ENCODE results near the gene GNAT1. TPM values are rescaled to one million over a fixed set of nuclear protein-coding genes. Genes with fewer than 3 reads are reported as not detected.

The GNAT1 gene
- total RNA-seq = not detected

DNA sequence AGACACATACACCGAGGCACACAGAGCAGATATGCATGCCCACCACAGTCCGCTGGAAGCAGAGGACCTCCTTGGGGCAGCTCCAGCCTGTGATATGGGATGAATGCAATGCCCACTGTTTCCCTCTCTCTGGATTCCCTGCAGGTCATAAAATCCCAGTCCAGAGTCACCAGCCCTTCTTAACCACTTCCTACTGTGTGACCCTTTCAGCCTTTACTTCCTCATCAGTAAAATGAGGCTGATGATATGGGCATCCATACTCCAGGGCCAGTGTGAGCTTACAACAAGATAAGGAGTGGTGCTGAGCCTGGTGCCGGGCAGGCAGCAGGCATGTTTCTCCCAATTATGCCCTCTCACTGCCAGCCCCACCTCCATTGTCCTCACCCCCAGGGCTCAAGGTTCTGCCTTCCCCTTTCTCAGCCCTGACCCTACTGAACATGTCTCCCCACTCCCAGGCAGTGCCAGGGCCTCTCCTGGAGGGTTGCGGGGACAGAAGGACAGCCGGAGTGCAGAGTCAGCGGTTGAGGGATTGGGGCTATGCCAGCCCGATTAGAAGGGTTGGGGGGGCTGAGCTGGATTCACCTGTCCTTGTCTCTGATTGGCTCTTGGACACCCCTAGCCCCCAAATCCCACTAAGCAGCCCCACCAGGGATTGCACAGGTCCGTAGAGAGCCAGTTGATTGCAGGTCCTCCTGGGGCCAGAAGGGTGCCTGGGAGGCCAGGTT, at the start of gene GNAT1:
Gene GNAT1, plus strand, starts transcription at position 675 of the 725 bp plus-strand sequence. CDS start 116 bp downstream, outside the sequence.
- no peaks in the 10 kb centered on the region for H3K9me3 ChIP-seq
- peaks cover 0 to 34% (median 15%) of the 10 kb centered on the region in 3 donors for H3K4me1 ChIP-seq
- no peak for TF ChIP-seq CTCF (IDR thresholded peaks at IDR 0.05)
- TF ChIP-seq POLR2A (IDR thresholded peaks at IDR 0.05) = no peak
- TF ChIP-seq POLR2AphosphoS5 (IDR thresholded peaks at IDR 0.05) = no peak
- no peak for TF ChIP-seq EP300 (IDR thresholded peaks at IDR 0.05)
- WGBS, 2 donors (ENCODE audit: low coverage in 1 of 2) = 39% methylated on average over 5 of the region's 8 CpGs; no CpG with 5 or more reads in 1 of the 2 donors
- no peak within 1 kb of the TSS for H3K27ac ChIP-seq
- H3K4me3 ChIP-seq = no peak within 1 kb of the TSS
- no peak for ATAC-seq
- peaks cover 0 to 18% of the 10 kb centered on the region in 2 donors for H3K36me3 ChIP-seq
- H3K27me3 ChIP-seq = peaks cover 48% of the 10 kb centered on the region

- Histone ChIP-seq H3K36me3 (no peaks in the 10 kb centered on the region), H3K9me3 (no peaks in the 10 kb centered on the region), H3K4me1 (no peaks in the 10 kb centered on the region), H3K27ac (no peak overlapping the region), H3K27me3 (no peaks in the 10 kb centered on the region), H3K4me3 (no peak overlapping the region)
- TF ChIP-seq CTCF (IDR thresholded peaks at IDR 0.05) = no peak
- ATAC-seq = no peak
- 60 to 100% methylated on average over 1 of the region's 3 CpGs for WGBS, 2 donors (ENCODE audit: low coverage in 1 of 2)
These were observed 45.0 kb upstream of the GNAT1 start for GRCh38 chr3:50146316-50146901.

GRCh38 chr3:50147016-50147415, 44.4 kb upstream of the GNAT1 start:
- Histone ChIP-seq H3K27me3 (no peaks in the 10 kb centered on the region), H3K9me3 (no peaks in the 10 kb centered on the region), H3K27ac (no peak overlapping the region), H3K36me3 (no peaks in the 10 kb centered on the region), H3K4me3 (no peak overlapping the region), H3K4me1 (no peaks in the 10 kb centered on the region)
- 73 to 100% methylated on average over 2 of the region's 7 CpGs for WGBS, 2 donors (ENCODE audit: low coverage in 1 of 2)
- ATAC-seq = no peak
- TF ChIP-seq POLR2A (IDR thresholded peaks at IDR 0.05) (no peak), POLR2AphosphoS5 (IDR thresholded peaks at IDR 0.05) (no peak), CTCF (IDR thresholded peaks at IDR 0.05) (no peak), EP300 (IDR thresholded peaks at IDR 0.05) (no peak)

- Histone ChIP-seq H3K4me1 (no peaks in the 10 kb centered on the region), H3K9me3 (no peaks in the 10 kb centered on the region), H3K27me3 (no peaks in the 10 kb centered on the region), H3K36me3 (no peaks in the 10 kb centered on the region), H3K4me3 (no peak overlapping the region), H3K27ac (no peak overlapping the region)
- ATAC-seq = no peak
- TF ChIP-seq POLR2A (IDR thresholded peaks at IDR 0.05) (no peak), POLR2AphosphoS5 (IDR thresholded peaks at IDR 0.05) (no peak), CTCF (IDR thresholded peaks at IDR 0.05) (no peak), EP300 (IDR thresholded peaks at IDR 0.05) (no peak)
- no CpG with 5 or more reads among the region's 2 CpGs for WGBS, 2 donors (ENCODE audit: low coverage in 1 of 2)
These were observed 44.0 kb upstream of the GNAT1 start for GRCh38 chr3:50147447-50147846.

DNA sequence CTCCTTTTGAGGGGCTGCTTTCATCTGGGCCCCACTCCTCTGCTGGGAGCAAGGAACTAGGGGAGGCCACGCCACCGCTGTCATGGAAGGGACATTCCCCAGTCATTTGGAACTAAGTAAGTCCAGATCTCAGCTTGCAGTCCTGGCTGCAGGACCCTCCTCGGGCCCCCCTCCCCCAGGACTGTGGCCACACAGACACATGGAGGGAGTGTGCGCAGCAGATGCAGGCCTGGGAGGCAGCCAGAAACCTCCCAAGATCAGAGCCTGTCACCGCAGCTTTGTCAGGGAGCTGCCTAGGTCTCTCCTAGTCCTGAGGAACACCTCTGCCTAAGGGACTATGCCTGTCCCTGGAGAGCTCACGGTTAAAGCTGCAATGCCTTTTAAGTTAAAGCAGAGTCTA, 43.5 kb upstream of the GNAT1 start:
- TF ChIP-seq POLR2A (IDR thresholded peaks at IDR 0.05) (no peak), EP300 (IDR thresholded peaks at IDR 0.05) (no peak), POLR2AphosphoS5 (IDR thresholded peaks at IDR 0.05) (no peak), CTCF (IDR thresholded peaks at IDR 0.05) (no peak)
- WGBS, 2 donors (ENCODE audit: low coverage in 1 of 2) = no CpG with 5 or more reads among the region's 6 CpGs
- no peaks in the 10 kb centered on the region for H3K9me3 ChIP-seq

More for the DNA sequence above, 43.5 kb upstream of the GNAT1 start:
- no peaks in the 10 kb centered on the region for H3K4me1 ChIP-seq
- no peak for ATAC-seq
- no peaks in the 10 kb centered on the region for H3K36me3 ChIP-seq
- no peaks in the 10 kb centered on the region for H3K27me3 ChIP-seq
- H3K27ac ChIP-seq = no peak overlapping the region
- no peak overlapping the region for H3K4me3 ChIP-seq
